A673 (cell line): ENCODE data around the gene STOX2. TPM values are rescaled to one million over a fixed set of nuclear protein-coding genes. Genes with fewer than 3 reads are reported as not detected.
"Not testable (repeated sequence)": the region's sequence is repeated elsewhere in the genome, so short reads cannot be mapped to it uniquely, and the experiment has no call there.

ENCODE experiments used
- BruUV-seq: library from RNA; stranded (reverse); fragments of 400-500 nt; replicated peaks from 2 replicates; lab custom pipeline; 2021; lab: Mats Ljungman, UMichigan
- CTCF ChIA-PET: fragments of 300-600 bp; sonication (Branson Sonifier 250); formaldehyde crosslinking; loops from one replicate; lab custom pipeline; 2022; ENCODE audit warnings: antibody characterized with exemption; lab: Charles Lee
- POLR2A ChIA-PET: fragments of 300-600 bp; sonication (Branson Sonifier 250); formaldehyde crosslinking; loops from one replicate; lab custom pipeline; 2022; ENCODE audit warnings: antibody characterized with exemption; ENCODE audit not compliant: low non-redundant PET; lab: Charles Lee
- DNase-seq: peaks from one replicate; pipeline ENCODE4 v3.0.0-alpha.2; 2015; ENCODE audit warnings: low spot score
- H3K27ac ChIP-seq: fragments of 200-600 bp; sonication (generic); 2 replicates; pipeline ENCODE4 v1.5.1; 2016; ENCODE audit warnings: mixed run types, low read depth, mild to moderate bottlenecking, mixed read lengths, antibody characterized with exemption, low read length; ENCODE audit not compliant: poor library complexity, severe bottlenecking
- H3K27me3 ChIP-seq: fragments of 200-600 bp; sonication (generic); replicated peaks from 2 replicates; pipeline ENCODE4 v1.6.1; 2017; ENCODE audit warnings: mixed run types, low read depth, mild to moderate bottlenecking, mixed read lengths, antibody characterized with exemption, low read length; ENCODE audit not compliant: insufficient read depth, poor library complexity
- H3K36me3 ChIP-seq: fragments of 200-600 bp; sonication (generic); 2 replicates; pipeline ENCODE4 v1.6.1; 2016; ENCODE audit warnings: mixed run types, mild to moderate bottlenecking, mixed read lengths, antibody characterized with exemption, low read length; ENCODE audit not compliant: insufficient read depth, poor library complexity, severe bottlenecking
- H3K4me1 ChIP-seq: fragments of 200-600 bp; sonication (generic); 2 replicates; pipeline ENCODE4 v1.6.1; 2017; ENCODE audit warnings: mixed run types, mild to moderate bottlenecking, mixed read lengths, antibody characterized with exemption, low read length; ENCODE audit not compliant: insufficient read depth, poor library complexity, severe bottlenecking
- H3K4me3 ChIP-seq: fragments of 200-600 bp; sonication (generic); 2 replicates; pipeline ENCODE4 v1.5.1; 2016; ENCODE audit warnings: low read depth, mixed run types, mild to moderate bottlenecking, mixed read lengths, low read length; ENCODE audit not compliant: poor library complexity, severe bottlenecking
- H3K9me3 ChIP-seq: fragments of 200-600 bp; sonication (generic); 2 replicates; pipeline ENCODE4 v1.6.1; 2016; ENCODE audit warnings: mixed run types, low read depth, mild to moderate bottlenecking, mixed read lengths, antibody characterized with exemption, low read length; ENCODE audit not compliant: poor library complexity, severe bottlenecking
- CTCF ChIP-seq: fragments of 300-800, 200-600 bp; sonication (generic); conservative IDR thresholded peaks from 2 replicates; pipeline ENCODE4 v1.5.1; 2017; ENCODE audit warnings: low read depth, mild to moderate bottlenecking, antibody characterized with exemption, low read length, moderate library complexity, mixed read lengths
- EZH2 ChIP-seq: fragments of 200-600 bp; sonication (generic); IDR thresholded peaks from 2 replicates; pipeline ENCODE4 v1.6.1; 2017; ENCODE audit warnings: borderline replicate concordance, low read depth, mild to moderate bottlenecking, mixed read lengths, antibody characterized with exemption, low read length; ENCODE audit not compliant: poor library complexity, severe bottlenecking
- intact Hi-C: fragments of 100-400 bp; cut with micrococcal nuclease; formaldehyde crosslinking; loops from one replicate; pipeline ENCODE4 v1.10.0; 2022; ENCODE audit not compliant: unreplicated experiment
- total RNA-seq: library from RNA; stranded (reverse); gene quantifications from 2 replicates; pipeline ENCODE4 v1.2.3, GENCODE V29; 2021

Gene STOX2
- total RNA-seq, 1 experiment from 2014 or later: 2.9 TPM

GRCh38 chr4:183945741-183946140, 40.6 kb downstream of the STOX2 start:
- Histone ChIP-seq H3K36me3 (no peaks in the 10 kb centered on the region), H3K9me3 (no peaks in the 10 kb centered on the region), H3K4me3 (no peak overlapping the region), H3K27ac (no peak overlapping the region), H3K27me3 (no peaks in the 10 kb centered on the region), H3K4me1 (no peaks in the 10 kb centered on the region)
- TF ChIP-seq EZH2: no peak
- TF ChIP-seq CTCF: no peak
- no peak for DNase-seq
- CTCF ChIA-PET: no interaction called here
- POLR2A ChIA-PET: no interaction called here
- intact Hi-C loops: no loop called here
- no TSS peak for BruUV-seq

- no peaks in the 10 kb centered on the region for H3K36me3 ChIP-seq
- POLR2A ChIA-PET: no interaction called here
- no peaks in the 10 kb centered on the region for H3K4me1 ChIP-seq
- TF ChIP-seq CTCF: no peak
- TF ChIP-seq EZH2: no peak
- H3K4me3 ChIP-seq: no peak overlapping the region
- CTCF ChIA-PET: no interaction called here
- no peaks in the 10 kb centered on the region for H3K27me3 ChIP-seq
- no peaks in the 10 kb centered on the region for H3K9me3 ChIP-seq
- intact Hi-C loops: no loop called here
- no peak overlapping the region for H3K27ac ChIP-seq
- BruUV-seq: no TSS peak
- DNase-seq: no peak
These were observed 45.4 kb downstream of the STOX2 start for GRCh38 chr4:183950536-183950935.

- H3K4me3 ChIP-seq, DNase-seq, H3K36me3 ChIP-seq, H3K4me1 ChIP-seq, CTCF ChIA-PET, H3K27ac ChIP-seq, intact Hi-C loops, H3K27me3 ChIP-seq, H3K9me3 ChIP-seq, BruUV-seq, POLR2A ChIA-PET: not testable (repeated sequence)
These were observed 47.5 kb downstream of the STOX2 start for GRCh38 chr4:183952652-183953051.

- Histone ChIP-seq H3K4me3 (peak overlapping the region; percentile 1), H3K27ac (no peak overlapping the region), H3K36me3 (no peaks in the 10 kb centered on the region), H3K9me3 (no peaks in the 10 kb centered on the region), H3K4me1 (peaks cover 6% of the 10 kb centered on the region), H3K27me3 (no peaks in the 10 kb centered on the region)
- intact Hi-C loops: no loop called here
- no peak for DNase-seq
- no peak for TF ChIP-seq CTCF
- no peak for TF ChIP-seq EZH2
- ChIA-PET POLR2A (interaction anchor here (0.6 kb wide), 2 partner anchors 13 to 32 kb away, joined by 4 read pairs; no protein-coding TSS in a partner anchor), CTCF (no interaction called here)
- BruUV-seq: no TSS peak
These were observed 54.4 kb downstream of the STOX2 start for GRCh38 chr4:183959319-183960045.
